SK-N-MC (cell line): ENCODE data around the gene LRIG1.

ENCODE experiments used
- EZH2 ChIP-seq: fragments of 200-600 bp; sonication (generic); IDR thresholded peaks from one replicate; pipeline ENCODE4 v1.6.1; 2017; ENCODE audit warnings: antibody characterized with exemption
- FOXP2 ChIP-seq: optimal IDR thresholded peaks from 2 replicates; pipeline ENCODE3; 2011; ENCODE audit warnings: mild to moderate bottlenecking, moderate library complexity; ENCODE audit not compliant: insufficient read depth; ENCODE audit errors: extremely low read length, control extremely low read depth

- no peak for TF ChIP-seq EZH2
- no peak for TF ChIP-seq FOXP2
These were observed 120.5 kb downstream of the LRIG1 start for GRCh38 chr3:66380200-66380932.
